Thyroid gland (tissue), 4 donors: ENCODE results near the gene AKT2.

Experiments
- CTCF ChIP-seq, 6 experiments: fragments of 200-600 bp in 3 of 6; fragments of 450-650 bp in 3 of 6; sonication (generic) in 3 of 6; IDR thresholded peaks; one replicate each; pipeline ENCODE4 v1.5.1; 2016 to 2019; ENCODE audit warnings: antibody characterized with exemption in 6 of 6, mild to moderate bottlenecking in 2 of 6, inconsistent platforms in 1 of 6, moderate library complexity in 1 of 6
- POLR2A ChIP-seq, 2 donors: fragments of 450-650 bp; IDR thresholded peaks; one replicate each; pipeline ENCODE4 v1.6.1; 2017; ENCODE audit warnings: antibody characterized with exemption in 2 of 2, mild to moderate bottlenecking in 2 of 2, moderate library complexity in 1 of 2

- TF ChIP-seq CTCF (IDR thresholded peaks at IDR 0.05) (peak in 1 of 6 experiments; percentile 5), POLR2A (IDR thresholded peaks at IDR 0.05) (peak in 1 of 2 donors; percentile 37)
These were observed at the start of gene AKT2 for GRCh38 chr19:40284501-40285352.
